ENCODE data around the gene PGRMC1.

- TF ChIP-seq ZNF274 (IDR thresholded peaks at IDR 0.05; ENCODE audit: low read depth, low read length) (no peak), YY1 (IDR thresholded peaks at IDR 0.05; ENCODE audit: insufficient read depth, insufficient read length) (no peak)
Observed at GRCh38 chrX:119190831-119191230, 45.3 kb upstream of the PGRMC1 start.
